IMR-90 (cell line): ENCODE measurements around the gene HOXD3. TPM values are rescaled to one million over a fixed set of nuclear protein-coding genes. Genes with fewer than 3 reads are reported as not detected.

ENCODE experiments used
- ATAC-seq: fragments of 200-7000 bp; cut with Tn5 transposase; 2 replicates; pipeline ENCODE4 v1.9.1; 2020; ENCODE audit warnings: low read depth, mild to moderate bottlenecking, moderate library complexity
- BruUV-seq: library from RNA; stranded (reverse); fragments of 400-500 nt; replicated peaks from 2 replicates; lab custom pipeline; 2021; lab: Mats Ljungman, UMichigan
- CTCF ChIA-PET: fragments of 300-600 bp; formaldehyde crosslinking; extraction: SDS; loops from one replicate; lab custom pipeline; 2021; ENCODE audit warnings: antibody characterized with exemption; lab: Yijun Ruan, JAX
- POLR2A ChIA-PET: fragments of 300-600 bp; sonication (Branson Sonifier 250); formaldehyde crosslinking; loops from one replicate; lab custom pipeline; 2022; ENCODE audit warnings: antibody characterized with exemption; ENCODE audit not compliant: unreplicated experiment; lab: Charles Lee
- DNase-seq: peaks from one replicate; pipeline ENCODE4 v3.0.0; 2013
- H2AFZ ChIP-seq: replicated peaks from 2 replicates; pipeline ENCODE3; 2013; ENCODE audit warnings: low read length, mild to moderate bottlenecking; ENCODE audit not compliant: poor library complexity
- H2AK5ac ChIP-seq: 2 replicates; pipeline ENCODE4 v1.6.1; 2013; ENCODE audit warnings: low read depth, low read length, inconsistent platforms
- H2AK9ac ChIP-seq: replicated peaks from 2 replicates; pipeline ENCODE3; 2013; ENCODE audit warnings: mild to moderate bottlenecking, low read depth, low read length, moderate library complexity; ENCODE audit not compliant: poor library complexity
- H2BK120ac ChIP-seq: 2 replicates; pipeline ENCODE4 v1.6.1; 2013; ENCODE audit warnings: low read depth, low read length, inconsistent platforms
- H2BK15ac ChIP-seq: 3 replicates; pipeline ENCODE4 v1.6.1; 2013; ENCODE audit warnings: low read depth, low read length, inconsistent platforms
- H2BK20ac ChIP-seq: 2 replicates; pipeline ENCODE4 v1.6.1; 2013; ENCODE audit warnings: low read depth, mild to moderate bottlenecking, inconsistent platforms, low read length, moderate library complexity
- H2BK5ac ChIP-seq: 2 replicates; pipeline ENCODE4 v1.6.1; 2013; ENCODE audit warnings: mild to moderate bottlenecking, low read depth, low read length, inconsistent platforms; ENCODE audit not compliant: poor library complexity, severe bottlenecking
- H3K14ac ChIP-seq: replicated peaks from 2 replicates; pipeline ENCODE4 v1.6.1; 2013; ENCODE audit warnings: low read depth, low read length, inconsistent platforms
- H3K18ac ChIP-seq: 2 replicates; pipeline ENCODE4 v1.6.1; 2013; ENCODE audit warnings: low read depth, low read length, control low read depth
- H3K23ac ChIP-seq: 2 replicates; pipeline ENCODE4 v1.6.1; 2013; ENCODE audit warnings: low read depth, low read length, inconsistent platforms
- H3K27ac ChIP-seq: 2 replicates; pipeline ENCODE4 v1.5.1; 2013; ENCODE audit warnings: mild to moderate bottlenecking, control low read depth, low read length; ENCODE audit not compliant: insufficient read depth
- H3K27me3 ChIP-seq: 2 replicates; pipeline ENCODE4 v1.6.1; 2013; ENCODE audit warnings: low read length; ENCODE audit not compliant: control insufficient read depth, insufficient read depth
- H3K36me3 ChIP-seq: 2 replicates; pipeline ENCODE4 v1.6.1; 2013; ENCODE audit warnings: low read length, mixed read lengths; ENCODE audit not compliant: control insufficient read depth, insufficient read depth
- H3K4ac ChIP-seq: 2 replicates; pipeline ENCODE4 v1.6.1; 2013; ENCODE audit warnings: low read depth, low read length, inconsistent platforms
- H3K4me1 ChIP-seq: 2 replicates; pipeline ENCODE4 v1.6.1; 2013; ENCODE audit warnings: low read length, mixed read lengths; ENCODE audit not compliant: control insufficient read depth, insufficient read depth
- H3K4me2 ChIP-seq: 2 replicates; pipeline ENCODE4 v1.6.1; 2013; ENCODE audit warnings: low read depth, mild to moderate bottlenecking, control low read depth, low read length, moderate library complexity
- H3K4me3 ChIP-seq: 2 replicates; pipeline ENCODE4 v1.5.1; 2013; ENCODE audit warnings: low read depth, mild to moderate bottlenecking, control low read depth, low read length, moderate library complexity; ENCODE audit not compliant: insufficient read depth
- H3K56ac ChIP-seq: 2 replicates; pipeline ENCODE4 v1.6.1; 2013; ENCODE audit warnings: low read length, inconsistent platforms; ENCODE audit not compliant: insufficient read depth; ENCODE audit errors: extremely low read depth
- H3K79me1 ChIP-seq, 2 experiments: 2 replicates each; pipeline ENCODE4 v1.6.1; 2013; ENCODE audit warnings: low read length in 2 of 2, inconsistent platforms in 1 of 2, low read depth in 1 of 2
- H3K9ac ChIP-seq: 2 replicates; pipeline ENCODE4 v1.6.1; 2013; ENCODE audit warnings: low read depth, low read length, control low read depth
- H3K9me1 ChIP-seq: 2 replicates; pipeline ENCODE4 v1.6.1; 2013; ENCODE audit warnings: low read length, inconsistent platforms; ENCODE audit not compliant: insufficient read depth
- H3K9me3 ChIP-seq: 2 replicates; pipeline ENCODE4 v1.6.1; 2013; ENCODE audit warnings: low read length; ENCODE audit not compliant: control insufficient read depth, insufficient read depth
- H4K20me1 ChIP-seq: 2 replicates; pipeline ENCODE4 v1.6.1; 2013; ENCODE audit warnings: low read length, inconsistent platforms; ENCODE audit not compliant: insufficient read depth
- H4K5ac ChIP-seq: 2 replicates; pipeline ENCODE4 v1.6.1; 2013; ENCODE audit warnings: mild to moderate bottlenecking, low read depth, low read length, control low read depth
- H4K8ac ChIP-seq, 2 experiments: 2 replicates each; pipeline ENCODE4 v1.6.1; 2013; ENCODE audit warnings: low read depth in 2 of 2, low read length in 2 of 2, control low read depth in 1 of 2, inconsistent platforms in 1 of 2
- H4K91ac ChIP-seq: 2 replicates; pipeline ENCODE4 v1.6.1; 2013; ENCODE audit warnings: low read depth, low read length, inconsistent platforms; ENCODE audit not compliant: insufficient read depth
- BHLHE40 ChIP-seq: fragments of 150-350 bp; IDR thresholded peaks from 2 replicates; pipeline ENCODE4 v1.6.1; 2016; ENCODE audit warnings: mild to moderate bottlenecking, low read depth, low read length
- CEBPB ChIP-seq: IDR thresholded peaks from 2 replicates; pipeline ENCODE4 v1.6.1; 2012; ENCODE audit warnings: low read depth, low read length, improper control_type of control experiment
- CTCF ChIP-seq: conservative IDR thresholded peaks from 2 replicates; pipeline ENCODE4 v1.5.1; 2012; ENCODE audit warnings: mild to moderate bottlenecking, low read depth, low read length, improper control_type of control experiment
- FOS ChIP-seq: fragments of 150-350 bp; IDR thresholded peaks from 2 replicates; pipeline ENCODE4 v1.6.1; 2016; ENCODE audit warnings: low read depth, low read length
- MAZ ChIP-seq: IDR thresholded peaks from 2 replicates; pipeline ENCODE4 v1.6.1; 2012; ENCODE audit warnings: low read depth, mild to moderate bottlenecking, low read length, improper control_type of control experiment, moderate library complexity, borderline replicate concordance
- MXI1 ChIP-seq: IDR thresholded peaks from 2 replicates; pipeline ENCODE4 v1.6.1; 2012; ENCODE audit warnings: low read depth, mild to moderate bottlenecking, low read length, moderate library complexity, borderline replicate concordance
- NFE2L2 ChIP-seq: fragments of 150-350 bp; IDR thresholded peaks from 2 replicates; pipeline ENCODE4 v1.6.1; 2016; ENCODE audit warnings: low read depth, mild to moderate bottlenecking, low read length
- RAD21 ChIP-seq: IDR thresholded peaks from 2 replicates; pipeline ENCODE4 v1.6.1; 2012; ENCODE audit warnings: low read length, improper control_type of control experiment
- RFX5 ChIP-seq: IDR thresholded peaks from 2 replicates; pipeline ENCODE4 v1.8.0; 2012; ENCODE audit warnings: low read depth, mild to moderate bottlenecking, low read length, moderate library complexity
- USF2 ChIP-seq: fragments of 150-350 bp; IDR thresholded peaks from 2 replicates; pipeline ENCODE4 v1.6.1; 2017; ENCODE audit warnings: mild to moderate bottlenecking, antibody characterized with exemption, low read length, low read depth
- WGBS, 2 experiments: methylation state at CpG; one replicate each; pipeline versions ENCODE4 v1.1.5 to v1.1.7; 2013; ENCODE audit warnings: missing lambda C conversion rate in 2 of 2; ENCODE audit not compliant: insufficient read length in 1 of 2; ENCODE audit errors: extremely low coverage in 2 of 2; 5-methylcytosine and 5-hydroxymethylcytosine counted together
- dilution Hi-C: fragments of 300-500 bp; cut with HindIII; formaldehyde crosslinking; loops from one replicate; pipeline ENCODE4 v1.14.3; 2018; ENCODE audit warnings: low sequenced_read_pairs; ENCODE audit not compliant: unreplicated experiment
- in situ Hi-C: fragments of 300-500 bp; cut with MboI; formaldehyde crosslinking; loops from 3 replicates; pipeline ENCODE4 v1.14.3; 2019; ENCODE audit warnings: low sequenced_read_pairs, inconsistent platforms, mixed read lengths
- intact Hi-C: fragments of 100-400 bp; cut with micrococcal nuclease; formaldehyde crosslinking; loops from 2 replicates; pipeline ENCODE4 v1.10.0; 2022
- polyA plus RNA-seq, 3 experiments: library from polyadenylated mRNA; depleted of rRNA; stranded (reverse); fragments of >200 nt; gene quantifications; 2 replicates each; pipeline ENCODE4 v1.2.3, GENCODE V29; 2012; ENCODE audit warnings: low replicate concordance in 1 of 3
- total RNA-seq: library from RNA; depleted of rRNA; stranded (reverse); fragments of >200 nt; gene quantifications from 2 replicates; pipeline ENCODE4 v1.2.3, GENCODE V29; 2012

Gene HOXD3
- total and polyA plus RNA-seq, 2 of the 4 experiments (the other 2 are of a cell fraction) = not detected

GRCh38 chr2:176202491-176202890, 45.4 kb downstream of the HOXD3 start:
- Histone ChIP-seq H3K18ac (no peak overlapping the region), H2BK15ac (no peak overlapping the region), H3K14ac (no peak overlapping the region), H3K27me3 (peaks cover 2% of the 10 kb centered on the region; the same call in 1 of the 2 replicates), H3K9me1 (no peaks in the 10 kb centered on the region), H3K36me3 (no peaks in the 10 kb centered on the region), H3K4ac (no peak overlapping the region), H3K79me1 (no peaks in the 10 kb centered on the region), H3K4me1 (no peaks in the 10 kb centered on the region), H4K20me1 (no peaks in the 10 kb centered on the region), H3K4me2 (no peak overlapping the region), H4K8ac (no peak overlapping the region), H3K56ac (no peak overlapping the region), H2AK9ac (no peak overlapping the region), H3K23ac (no peak overlapping the region), H4K5ac (no peak overlapping the region), H2BK120ac (no peak overlapping the region), H2AFZ (no peak overlapping the region), H2BK20ac (no peak overlapping the region), H2BK5ac (no peak overlapping the region), H3K9ac (no peak overlapping the region), H3K27ac (no peak overlapping the region), H3K9me3 (no peaks in the 10 kb centered on the region), H4K91ac (no peak overlapping the region), H2AK5ac (no peak overlapping the region), H3K4me3 (no peak overlapping the region)
- POLR2A ChIA-PET = no interaction called here
- in situ Hi-C loops = no loop called here
- DNase-seq (no peak), ATAC-seq (no peak)
- no TSS peak for BruUV-seq
- TF ChIP-seq BHLHE40 = no peak
- TF ChIP-seq USF2 = no peak
- no peak for TF ChIP-seq NFE2L2
- no peak for TF ChIP-seq RFX5
- TF ChIP-seq MXI1 = no peak
- TF ChIP-seq CEBPB = no peak
- no peak for TF ChIP-seq RAD21
- TF ChIP-seq CTCF = no peak
- no peak for TF ChIP-seq MAZ
- no peak for TF ChIP-seq FOS
- intact Hi-C loops = no loop called here
- CTCF ChIA-PET = no interaction called here
- dilution Hi-C loops = no loop called here
- 53% methylated on average over 2 of the region's 7 CpGs; no CpG with 5 or more reads in 1 of the 2 experiments for WGBS, 2 experiments
